COLO829 (cell line): ENCODE measurements around the gene ZFR.
"Not testable (repeated sequence)": the region's sequence is repeated elsewhere in the genome, so short reads cannot be mapped to it uniquely, and the experiment has no call there.

Source experiments
- DNase-seq: peaks from one replicate; pipeline ENCODE4 v3.0.0; 2012; ENCODE audit warnings: low spot score

ZFR gene

DNA sequence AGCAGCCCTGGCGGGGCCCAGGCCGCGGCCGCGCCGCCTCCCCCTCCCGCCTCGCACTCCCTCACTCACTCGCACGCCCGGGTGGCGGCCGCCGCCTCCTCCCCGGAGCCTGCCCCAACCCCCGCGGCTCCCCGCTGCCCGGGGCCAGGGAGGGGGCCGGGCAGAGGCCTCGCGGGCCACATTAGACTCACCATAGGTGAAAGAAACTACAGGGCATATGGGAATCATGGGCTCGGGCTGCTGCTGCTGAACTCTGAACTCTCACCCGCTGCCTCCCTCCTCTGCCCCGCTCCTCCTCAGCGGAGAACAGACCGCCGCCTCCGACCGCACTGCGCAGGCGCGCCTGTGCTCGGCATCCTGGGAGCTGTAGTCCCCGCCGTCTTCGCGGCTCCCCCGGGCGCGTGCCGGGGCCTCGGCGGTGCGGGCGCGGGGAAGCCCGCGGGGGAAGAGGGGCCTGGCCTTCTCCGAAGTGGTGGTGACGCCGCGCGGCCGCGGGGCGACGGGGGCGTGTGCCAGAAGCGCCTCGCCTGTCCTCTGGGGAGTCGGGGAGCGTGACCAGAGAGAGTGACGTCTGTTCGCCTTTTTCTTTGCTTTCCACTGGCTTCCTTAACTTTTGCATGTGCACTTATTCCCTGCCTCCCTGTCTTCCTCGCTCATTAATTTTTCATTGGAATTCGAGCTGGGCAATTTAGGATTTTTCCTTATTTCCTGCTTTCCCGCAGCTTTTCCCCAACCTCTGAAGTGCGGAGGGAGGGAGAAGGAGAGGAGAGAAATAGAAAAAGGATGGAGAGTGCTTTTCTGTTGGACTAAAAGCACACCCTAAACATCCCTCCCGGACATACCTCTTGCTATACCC is at the start of gene ZFR:
Gene ZFR, minus strand, starts transcription at position 310 of the 856 bp plus-strand sequence. Its CDS starts 82 bp downstream, at position 228.
- peak; percentile 81 for DNase-seq

DNA sequence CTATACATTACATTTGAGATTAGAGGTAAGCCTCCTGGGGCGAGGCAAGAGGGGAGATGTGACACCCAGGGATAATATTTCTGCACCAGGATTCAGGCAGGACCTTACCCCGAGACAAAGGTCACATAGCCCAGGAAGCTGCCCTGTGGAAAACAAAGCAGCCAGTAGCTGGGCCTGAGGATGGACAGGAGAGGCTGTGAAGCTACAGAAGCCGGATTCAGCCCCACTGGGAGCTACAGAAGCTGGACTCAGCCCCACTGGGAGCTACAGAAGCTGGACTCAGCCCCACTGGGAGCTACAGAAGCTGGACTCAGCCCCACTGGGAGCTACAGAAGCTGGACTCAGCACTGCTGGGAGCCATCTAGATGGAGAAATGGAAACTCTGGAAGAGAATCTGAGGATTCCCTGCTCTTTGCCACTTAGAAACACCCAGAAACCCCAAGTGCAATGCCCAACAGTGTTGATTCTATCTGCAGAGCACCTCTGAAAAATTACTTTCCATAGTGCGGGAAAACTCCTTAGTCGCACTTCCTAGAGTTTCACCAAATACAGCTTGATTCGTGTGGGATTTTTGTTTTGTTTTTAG is 46.5 kb upstream of the ZFR start:
- no peak for DNase-seq

- DNase-seq: peak; percentile 40
Observed at GRCh38 chr5:32489791-32490562, 45.4 kb upstream of the ZFR start.

DNA sequence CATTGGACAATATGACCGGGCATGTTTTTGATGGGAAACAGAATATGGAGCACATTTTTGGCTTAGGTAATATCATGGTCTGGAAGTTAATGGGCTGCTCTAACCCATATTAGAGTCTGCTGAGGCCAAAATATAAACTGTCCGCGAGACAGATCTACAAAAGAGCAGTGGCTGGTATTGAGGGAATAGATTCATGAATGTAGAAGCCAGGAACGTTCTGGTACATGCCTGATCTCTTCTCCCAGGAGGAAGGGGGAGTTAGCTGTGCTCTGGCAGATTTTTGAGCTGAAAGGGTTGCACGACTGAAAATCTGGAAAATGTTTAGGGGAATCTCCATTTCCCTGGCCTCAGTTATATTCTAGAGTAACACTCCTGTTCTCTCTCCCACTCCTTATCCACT is 42.9 kb upstream of the ZFR start:
- no peak for DNase-seq

- no peak for DNase-seq
Observed at GRCh38 chr5:32487008-32487407, 42.5 kb upstream of the ZFR start.

- no peak for DNase-seq
Observed at GRCh38 chr5:32482193-32482592, 37.7 kb upstream of the ZFR start.

DNA sequence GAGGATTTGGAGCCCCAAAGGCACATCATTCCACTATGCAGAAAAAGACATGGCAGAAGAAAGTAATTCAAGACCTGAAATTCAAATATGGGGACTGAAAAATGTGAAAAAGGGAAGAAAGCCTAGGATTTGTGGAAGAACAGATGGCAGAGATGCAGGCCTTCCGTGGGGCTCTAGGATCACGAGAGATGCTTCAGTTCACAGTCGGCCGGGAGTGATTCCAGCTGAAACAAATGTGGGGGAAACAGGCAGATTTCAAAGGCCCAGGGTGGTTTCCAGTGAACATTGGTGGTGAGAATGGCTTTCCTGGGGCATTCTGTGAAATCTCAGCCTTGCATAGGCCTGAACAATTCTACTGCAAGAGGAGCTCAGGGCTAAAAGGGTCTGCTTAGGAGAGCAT is 34.6 kb upstream of the ZFR start:
- no peak for DNase-seq

GRCh38 chr5:32476891-32477290 is 32.4 kb upstream of the ZFR start:
- no peak for DNase-seq

DNA sequence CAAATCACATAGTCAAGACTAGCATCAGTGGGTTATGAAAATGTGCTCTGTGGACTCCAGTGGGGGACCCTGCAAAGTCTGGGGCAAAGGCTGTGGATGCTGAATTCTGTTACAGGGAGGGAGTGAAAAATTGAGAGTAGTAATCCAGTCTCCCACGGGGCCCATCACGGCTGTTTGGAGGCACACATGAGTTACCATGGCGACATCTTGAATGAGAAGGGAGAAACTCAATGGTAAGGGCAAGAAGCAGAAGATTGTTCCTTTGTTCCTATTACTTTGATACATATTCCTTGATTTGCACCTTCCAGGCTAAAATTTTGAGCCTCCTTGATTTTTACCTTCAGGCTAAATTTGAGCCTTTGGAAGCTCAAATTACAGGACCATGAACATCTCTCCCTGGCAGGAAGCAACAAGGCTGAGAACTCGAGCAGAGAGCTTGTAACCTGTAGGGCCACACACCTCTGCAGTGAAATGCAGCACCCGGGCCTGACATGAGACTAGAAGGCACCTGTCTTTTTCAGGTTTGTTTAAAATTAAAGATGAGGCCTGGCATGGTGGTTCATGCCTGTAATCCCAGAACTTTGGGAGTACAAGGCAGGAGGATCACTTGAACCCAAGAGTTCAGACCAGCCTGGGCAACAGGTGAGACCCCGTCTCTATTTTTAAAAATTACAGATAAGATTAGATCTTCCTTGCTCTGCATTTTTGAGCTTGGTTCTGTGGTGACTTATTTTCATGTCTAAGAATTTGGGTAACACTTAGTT is 31.0 kb upstream of the ZFR start:
- no peak for DNase-seq

DNA sequence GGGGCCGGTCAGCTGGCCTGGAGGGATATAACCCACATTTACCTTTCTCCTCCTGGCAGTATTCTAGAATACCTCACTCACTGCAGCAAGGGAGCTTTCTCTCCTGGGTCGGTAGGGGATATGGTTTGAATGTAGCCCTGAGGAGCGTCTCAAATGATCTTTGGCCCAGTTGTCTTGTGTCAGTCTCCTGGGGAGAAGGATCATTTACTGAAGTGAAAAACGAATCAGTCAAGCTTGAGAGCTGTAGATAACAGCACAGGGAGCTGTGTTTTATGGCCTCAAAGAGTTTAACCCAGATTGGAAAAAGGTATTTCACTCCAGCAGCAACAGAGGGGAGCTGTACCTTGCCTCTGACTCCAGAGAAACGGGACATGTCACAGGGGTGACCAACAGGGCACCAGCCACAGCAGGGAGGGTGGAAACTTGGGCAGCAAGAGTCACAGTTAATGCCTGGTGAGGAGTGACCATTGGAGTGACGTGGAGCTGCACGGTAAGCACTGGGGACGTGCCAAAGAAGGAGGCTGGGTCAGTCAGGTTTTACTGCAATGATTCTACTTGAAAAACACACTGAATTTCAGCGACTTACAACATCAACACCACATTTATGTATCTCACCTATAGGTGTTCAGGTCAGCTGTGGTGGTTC is 29.8 kb upstream of the ZFR start:
- DNase-seq: no peak

- no peak for DNase-seq
Observed at GRCh38 chr5:32473072-32473471, 28.5 kb upstream of the ZFR start.

- no peak for DNase-seq
Observed at GRCh38 chr5:32471784-32472183, 27.2 kb upstream of the ZFR start.

- DNase-seq: no peak
Observed at GRCh38 chr5:32465076-32465475, 20.5 kb upstream of the ZFR start.

DNA sequence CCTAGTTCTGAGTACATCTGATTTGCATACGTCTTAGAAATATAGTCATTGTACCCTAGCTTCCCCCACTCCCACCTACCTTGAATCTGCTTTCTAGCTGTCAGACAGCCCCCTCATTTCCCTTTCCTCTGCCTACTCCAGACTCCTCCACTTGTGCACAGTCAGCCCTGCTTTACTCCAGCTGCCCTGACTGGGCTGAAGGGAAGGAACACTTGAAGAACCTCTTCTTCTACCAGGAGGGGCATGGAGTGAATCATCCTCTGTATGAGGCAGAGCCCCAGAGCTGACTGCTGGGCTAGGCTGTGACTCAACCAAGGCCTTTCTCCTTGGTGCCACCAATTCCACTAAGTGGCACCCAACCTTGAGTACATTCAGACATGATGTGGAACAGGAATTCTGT is 18.1 kb upstream of the ZFR start:
- DNase-seq: no peak

DNA sequence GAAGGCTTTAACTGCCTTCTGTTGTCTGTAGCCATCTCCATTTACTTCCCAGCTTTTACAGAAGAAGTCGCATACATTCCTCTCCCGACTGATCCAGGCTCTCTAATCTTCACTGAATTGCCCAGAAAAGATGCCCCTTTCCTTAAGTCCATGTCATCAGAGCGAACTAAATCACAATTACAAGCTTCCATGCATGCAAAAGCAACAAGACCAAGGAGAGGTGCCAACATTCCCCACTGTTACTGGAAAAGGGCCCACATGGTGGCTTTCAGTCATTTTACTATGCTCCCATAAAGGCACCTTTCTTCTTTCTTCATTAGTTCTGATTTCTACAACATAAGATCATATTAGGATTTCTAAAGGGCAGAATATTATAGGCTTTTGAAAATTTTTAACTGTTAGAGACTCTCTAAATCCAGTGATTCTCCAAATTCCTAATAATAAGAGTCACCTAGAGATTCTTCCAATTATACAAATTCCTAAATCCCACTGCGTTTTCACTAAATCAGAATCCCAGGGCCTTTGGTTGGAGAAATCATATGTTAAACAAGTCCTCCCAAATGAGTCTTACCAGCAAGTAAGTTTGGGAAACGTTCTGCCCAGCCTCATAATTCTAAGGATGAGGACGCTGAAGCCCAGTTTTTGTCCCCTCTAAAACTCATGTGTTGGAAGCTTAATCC is 17.0 kb upstream of the ZFR start:
- no peak for DNase-seq

- DNase-seq: no peak
Observed at GRCh38 chr5:32460702-32461101, 16.2 kb upstream of the ZFR start.

- DNase-seq: no peak
Observed at GRCh38 chr5:32458880-32459495, 14.4 kb upstream of the ZFR start.

GRCh38 chr5:32455311-32455710 is 10.8 kb upstream of the ZFR start:
- no peak for DNase-seq

GRCh38 chr5:32454821-32455220 is 10.3 kb upstream of the ZFR start:
- DNase-seq: no peak

DNA sequence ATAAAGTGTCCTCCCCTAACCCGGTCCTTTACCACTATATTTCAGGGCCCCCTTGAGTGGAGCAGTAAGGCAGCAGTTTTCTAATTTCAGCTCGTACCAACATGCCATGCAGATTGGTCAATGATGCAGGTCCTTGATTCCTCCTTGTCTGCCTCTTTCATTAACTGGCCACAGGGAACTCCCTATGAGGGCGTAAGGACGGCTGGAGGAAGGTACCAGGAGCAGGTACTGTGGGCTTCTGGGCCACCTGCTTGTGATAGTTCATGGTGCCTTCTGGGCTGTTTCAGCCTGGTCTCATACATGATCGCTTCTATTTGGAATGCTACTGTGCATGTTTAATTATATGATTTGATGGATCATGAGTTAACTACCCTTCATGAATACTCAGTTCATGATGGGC is 9.4 kb upstream of the ZFR start:
- DNase-seq: no peak

DNA sequence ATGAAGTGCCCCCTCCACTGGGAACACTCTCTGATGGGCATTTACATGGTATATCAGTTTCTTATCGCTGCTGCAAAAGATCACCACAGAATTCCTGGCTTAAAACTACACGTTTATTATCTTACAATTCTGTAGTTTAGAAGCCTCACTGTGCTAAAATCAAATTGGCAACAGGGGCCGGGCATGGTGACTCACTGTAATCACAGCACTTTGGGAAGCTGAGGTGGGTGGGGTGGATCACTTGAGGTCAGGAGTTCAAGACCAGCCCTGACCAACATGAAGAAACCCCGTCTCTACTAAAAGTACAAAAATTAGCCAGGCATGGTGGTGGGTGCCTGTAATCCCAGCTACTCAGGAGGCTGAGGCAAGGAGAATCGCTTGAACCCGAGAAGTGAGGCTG is 7.8 kb upstream of the ZFR start:
- DNase-seq: not testable (repeated sequence)
